ENCODE measurements around the gene POLR2A. TPM values are rescaled to one million over a fixed set of nuclear protein-coding genes. Genes with fewer than 3 reads are reported as not detected.
A peak's percentile ranks its signal among the peaks of the same experiment; 100 is the strongest.

POLR2A gene
- total and polyA plus RNA-seq, 8 donors = 8.1 to 750 (median 57.2) TPM

- 57 to 66% (median 65%) methylated on average over 15 of the region's 15 CpGs for WGBS, 5 donors
- intact Hi-C loops (cut with DNase I; ENCODE audit: low total_unique reads) = loop anchor here (5.0 kb wide), 1 partner anchor 39 kb away; the partner anchor contains the start of genes FGF11 and TMEM102
- H3K36me3 ChIP-seq = no peaks in the 10 kb centered on the region
- peak overlapping the region in 4 of 5 donors; percentile 97 to 100 (median 100) for H3K27ac ChIP-seq
- no peaks in the 10 kb centered on the region for H3K9me3 ChIP-seq
- peak in 1 of 2 donors; percentile 72 for DNase-seq
- peaks cover 48 to 85% (median 72%) of the 10 kb centered on the region in 4 donors for H3K4me1 ChIP-seq
- TF ChIP-seq POLR2AphosphoS5 (IDR thresholded peaks at IDR 0.05) (peak in 2 of 3 donors; percentile 36 to 52), EP300 (IDR thresholded peaks at IDR 0.05) (no peak)
- H3K4me3 ChIP-seq = no peak overlapping the region
- H3K27me3 ChIP-seq = no peaks in the 10 kb centered on the region
Observed at GRCh38 chr17:7475764-7476422, 8.3 kb upstream of the POLR2A start.

GRCh38 chr17:7476494-7476893 is 7.7 kb upstream of the POLR2A start:
- Histone ChIP-seq H3K27ac (peak overlapping the region in 4 of 5 donors; percentile 97 to 100 (median 100)), H3K27me3 (no peaks in the 10 kb centered on the region), H3K36me3 (no peaks in the 10 kb centered on the region), H3K9me3 (no peaks in the 10 kb centered on the region), H3K4me3 (peak overlapping the region in 1 of 4 donors; percentile 92), H3K4me1 (peaks cover 46 to 85% (median 68%) of the 10 kb centered on the region in 4 donors)
- intact Hi-C loops (cut with DNase I; ENCODE audit: low total_unique reads) = loop anchor here (5.0 kb wide), 1 partner anchor 39 kb away; the partner anchor contains the start of genes FGF11 and TMEM102
- no peak for DNase-seq
- 30 to 35% (median 32%) methylated on average over 3 of the region's 3 CpGs for WGBS, 5 donors
- no peak for TF ChIP-seq CTCF (IDR thresholded peaks at IDR 0.05)
- no peak for TF ChIP-seq POLR2AphosphoS5 (IDR thresholded peaks at IDR 0.05)
- TF ChIP-seq EP300 (IDR thresholded peaks at IDR 0.05) = no peak
- TF ChIP-seq POLR2A (IDR thresholded peaks at IDR 0.05) = no peak

DNA sequence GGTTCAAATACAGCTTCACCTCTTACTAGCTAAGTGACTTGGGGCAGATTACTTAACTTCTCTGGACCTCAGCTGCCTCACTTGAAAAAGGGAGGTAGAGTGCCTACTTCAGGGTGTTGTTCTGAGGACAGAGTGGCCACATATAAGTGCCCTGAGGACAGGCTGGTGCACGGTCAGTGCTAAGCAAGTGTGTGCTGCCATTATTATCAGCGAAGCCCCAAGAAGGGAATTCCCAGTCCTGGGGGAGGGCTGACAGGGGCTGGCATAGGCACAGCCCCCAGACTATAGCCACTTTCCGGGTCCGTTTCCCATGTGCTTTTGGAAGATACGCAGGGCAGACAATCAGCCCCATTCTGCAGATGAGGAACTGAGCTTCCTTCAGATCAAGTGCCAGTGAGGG is 7.2 kb upstream of the POLR2A start:
- TF ChIP-seq CTCF (IDR thresholded peaks at IDR 0.05) (no peak), POLR2AphosphoS5 (IDR thresholded peaks at IDR 0.05) (no peak), EP300 (IDR thresholded peaks at IDR 0.05) (no peak), POLR2A (IDR thresholded peaks at IDR 0.05) (no peak)
- Histone ChIP-seq H3K9me3 (no peaks in the 10 kb centered on the region), H3K27me3 (no peaks in the 10 kb centered on the region), H3K4me3 (peak overlapping the region in 2 of 4 donors; percentile 87 to 92), H3K4me1 (peaks cover 42 to 85% (median 65%) of the 10 kb centered on the region in 4 donors), H3K36me3 (no peaks in the 10 kb centered on the region), H3K27ac (peak overlapping the region in 4 of 5 donors; percentile 97 to 100 (median 100))
- intact Hi-C loops (cut with DNase I; ENCODE audit: low total_unique reads) = loop anchor here (5.0 kb wide), 1 partner anchor 40 kb away; the partner anchor contains the start of genes FGF11 and TMEM102
- WGBS, 5 donors = 79 to 90% (median 86%) methylated on average over 4 to 5 of the region's 5 CpGs
- no peak for DNase-seq

DNA sequence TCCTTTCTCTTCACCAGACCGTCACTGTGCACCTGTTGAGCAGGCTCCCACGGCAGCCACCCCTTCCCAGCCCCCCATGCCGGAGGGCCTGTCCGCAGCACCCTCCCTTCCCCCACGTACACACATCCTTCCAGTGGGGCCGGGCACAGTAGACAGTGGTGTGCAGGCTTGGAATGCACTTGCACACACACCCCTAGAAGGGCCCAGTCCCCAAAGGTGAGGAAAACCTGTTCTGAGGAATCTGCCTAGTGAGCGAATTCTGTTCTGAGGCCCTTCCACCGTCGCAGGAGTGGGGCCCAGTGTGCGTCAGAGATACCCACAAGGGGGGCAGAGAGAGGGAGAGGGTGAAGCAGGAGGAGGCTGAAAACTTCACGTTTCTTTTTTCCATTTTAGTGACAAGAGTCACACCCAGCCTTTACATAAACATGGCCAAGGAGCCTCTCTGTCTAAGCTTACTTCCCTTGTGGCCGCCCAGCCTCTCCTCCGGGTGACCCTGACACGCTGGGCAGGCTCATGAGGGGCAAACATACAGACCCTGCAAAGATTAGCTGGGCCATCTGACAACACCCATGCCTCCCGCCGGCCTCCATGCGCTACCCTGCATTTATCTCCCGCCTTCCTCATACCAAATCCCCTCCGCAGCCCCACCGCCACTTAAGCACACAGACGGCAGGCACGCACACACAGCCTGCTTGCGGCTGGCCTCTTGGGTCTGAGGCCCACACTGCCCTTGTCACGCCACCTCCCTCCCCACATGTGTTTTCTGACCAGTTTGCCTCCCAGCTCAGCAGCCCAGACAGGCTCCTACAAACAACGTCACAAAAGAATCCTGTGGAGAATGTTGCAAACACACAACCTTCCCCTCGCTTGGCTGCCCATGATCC is 6.5 kb upstream of the POLR2A start:
- intact Hi-C loops (cut with DNase I; ENCODE audit: low total_unique reads) = loop anchor here (5.0 kb wide), 1 partner anchor 40 kb away; the partner anchor contains the start of genes FGF11 and TMEM102
- 13 to 20% (median 14%) methylated on average over 26 of the region's 26 CpGs for WGBS, 5 donors
- no peaks in the 10 kb centered on the region for H3K9me3 ChIP-seq
- peak overlapping the region; percentile 97 to 100 (median 100) for H3K27ac ChIP-seq
- peak; percentile 60 to 89 for DNase-seq
- no peak for TF ChIP-seq POLR2A (IDR thresholded peaks at IDR 0.05)
- TF ChIP-seq EP300 (IDR thresholded peaks at IDR 0.05) = no peak
- peak; percentile 18 to 64 (median 43) for TF ChIP-seq POLR2AphosphoS5 (IDR thresholded peaks at IDR 0.05)
- no peak for TF ChIP-seq CTCF (IDR thresholded peaks at IDR 0.05)
- peak overlapping the region; percentile 87 to 99 (median 96) for H3K4me3 ChIP-seq
- peaks cover 38 to 85% (median 65%) of the 10 kb centered on the region in 4 donors for H3K4me1 ChIP-seq
- H3K36me3 ChIP-seq = no peaks in the 10 kb centered on the region
- H3K27me3 ChIP-seq = no peaks in the 10 kb centered on the region

Measured in stomach (tissue), 9 donors.